Panc1 (cell line): ENCODE measurements around the gene CACNA1I. TPM values are rescaled to one million over a fixed set of nuclear protein-coding genes. Genes with fewer than 3 reads are reported as not detected.

ENCODE experiments used
- ATAC-seq: fragments of 200-7000 bp; cut with Tn5 transposase; 2 replicates; pipeline ENCODE4 v1.9.1; 2020; ENCODE audit warnings: mild to moderate bottlenecking, moderate library complexity
- BruUV-seq: library from RNA; stranded (reverse); fragments of 400-500 nt; replicated peaks from 2 replicates; lab custom pipeline; 2021; lab: Mats Ljungman, UMichigan
- CTCF ChIA-PET: fragments of 300-600 bp; sonication (Branson Sonifier 250); formaldehyde crosslinking; loops from one replicate; lab custom pipeline; 2022; ENCODE audit warnings: antibody characterized with exemption; lab: Charles Lee
- POLR2A ChIA-PET: fragments of 300-600 bp; sonication (Branson Sonifier 250); formaldehyde crosslinking; loops from one replicate; lab custom pipeline; 2022; ENCODE audit warnings: antibody characterized with exemption; lab: Charles Lee
- DNase-seq: peaks from one replicate; pipeline ENCODE4 v3.0.0-alpha.2; 2010; ENCODE audit warnings: low read depth, low spot score
- H3K27ac ChIP-seq: 2 replicates; pipeline ENCODE4 v1.5.1; 2011; ENCODE audit warnings: mild to moderate bottlenecking, low read length, inconsistent platforms
- H3K27me3 ChIP-seq: fragments of 200-500 bp; sonication (Bioruptor generic); 2 replicates; pipeline ENCODE4 v1.6.0; 2014; ENCODE audit warnings: low read length, inconsistent platforms; ENCODE audit not compliant: control insufficient read depth, insufficient read depth
- H3K36me3 ChIP-seq: fragments of 200-500 bp; sonication (Bioruptor generic); 2 replicates; pipeline ENCODE4 v1.5.1; 2014; ENCODE audit warnings: inconsistent platforms, mild to moderate bottlenecking, low read length, moderate library complexity; ENCODE audit not compliant: control insufficient read depth, insufficient read depth
- H3K4me1 ChIP-seq: 2 replicates; pipeline ENCODE4 v1.5.1; 2011; ENCODE audit warnings: inconsistent platforms, mild to moderate bottlenecking, low read length, moderate library complexity; ENCODE audit not compliant: control insufficient read depth, insufficient read depth
- H3K4me3 ChIP-seq, 2 experiments: 2 replicates each; pipeline ENCODE4 v1.5.1; 2011 to 2012; ENCODE audit warnings: low read depth in 2 of 2, low read length in 2 of 2, mild to moderate bottlenecking in 2 of 2, inconsistent platforms in 1 of 2, moderate library complexity in 1 of 2
- H3K9me3 ChIP-seq: fragments of 200-500 bp; sonication (Bioruptor generic); 2 replicates; pipeline ENCODE4 v1.5.1; 2014; ENCODE audit warnings: low read depth, mild to moderate bottlenecking, inconsistent platforms, low read length, moderate library complexity; ENCODE audit not compliant: control insufficient read depth, insufficient read depth
- POLR2AphosphoS5 ChIP-seq: IDR thresholded peaks from 2 replicates; pipeline ENCODE4 v1.6.1; 2012; ENCODE audit warnings: mild to moderate bottlenecking, low read depth, low read length, moderate library complexity
- SIN3A ChIP-seq: IDR thresholded peaks from 2 replicates; pipeline ENCODE4 v1.6.1; 2012; ENCODE audit warnings: low read depth, mild to moderate bottlenecking, low read length, moderate library complexity, borderline replicate concordance; ENCODE audit not compliant: insufficient read depth
- TCF7L2 ChIP-seq: IDR thresholded peaks from 2 replicates; pipeline ENCODE4 v1.6.1; 2011; ENCODE audit warnings: mild to moderate bottlenecking, low read depth, low read length, inconsistent platforms
- in situ Hi-C: cut with HindIII; loops from 2 replicates; pipeline ENCODE4 v1.10.0; 2016; ENCODE audit warnings: low sequenced_read_pairs, low pct_unique_long_range_greater_than_20kb
- intact Hi-C: fragments of 100-400 bp; cut with micrococcal nuclease; formaldehyde crosslinking; loops from one replicate; pipeline ENCODE4 v1.10.0; 2022; ENCODE audit not compliant: unreplicated experiment
- total RNA-seq: library from RNA; stranded (reverse); gene quantifications from one replicate; pipeline ENCODE4 v1.2.1, GENCODE V29; 2021; ENCODE audit not compliant: unreplicated experiment
- TF ChIP-seq, protein P1 (sequence below), 2 experiments: IDR thresholded peaks; 2 replicates each; pipeline ENCODE4 v1.6.1; 2011 to 2012; ENCODE audit warnings: low read depth in 2 of 2, control low read depth in 1 of 2, low read length in 1 of 2, mild to moderate bottlenecking in 1 of 2, moderate library complexity in 1 of 2; ENCODE audit not compliant: insufficient read depth in 1 of 2
- TF ChIP-seq, protein P2 (sequence below): fragments of 450-650 bp; IDR thresholded peaks from 2 replicates; pipeline ENCODE4 v1.5.1; 2017; ENCODE audit warnings: mild to moderate bottlenecking

The CACNA1I gene
- total RNA-seq, 1 experiment from 2014 or later, result 0.23 TPM

DNA sequence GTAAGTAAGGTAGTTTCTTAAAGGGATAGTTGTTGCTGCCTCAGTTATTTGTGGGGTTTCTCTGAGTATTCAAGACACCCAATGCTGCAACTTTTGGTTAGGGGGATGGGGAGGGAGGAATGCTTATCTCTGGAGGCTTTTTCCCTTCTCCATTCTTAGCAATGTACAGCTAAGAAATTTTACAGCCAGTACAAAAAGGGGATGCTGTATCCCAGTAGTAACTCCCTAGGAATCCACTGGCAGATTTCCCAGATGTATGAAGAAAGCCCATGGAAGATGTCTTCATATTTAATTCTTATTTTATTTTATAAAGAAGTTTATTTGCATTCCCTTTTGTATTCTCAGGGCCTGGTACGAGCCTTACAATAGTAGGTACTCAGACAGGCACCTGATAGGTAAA is 168.2 kb downstream of the CACNA1I start:
- no peaks in the 10 kb centered on the region for H3K27me3 ChIP-seq
- no peaks in the 10 kb centered on the region for H3K36me3 ChIP-seq
- intact Hi-C loops, result no loop called here
- peaks cover 4% of the 10 kb centered on the region; the same call in 1 of the 2 replicates for H3K9me3 ChIP-seq
- CTCF ChIA-PET, result no interaction called here
- H3K27ac ChIP-seq, result no peak overlapping the region
- BruUV-seq, result no TSS peak
- DNase-seq (no peak), ATAC-seq (no peak)
- no peaks in the 10 kb centered on the region for H3K4me1 ChIP-seq
- in situ Hi-C loops, result no loop called here
- POLR2A ChIA-PET, result no interaction called here
- no peak overlapping the region for H3K4me3 ChIP-seq
- TF ChIP-seq SIN3A (no peak), TCF7L2 (no peak), POLR2AphosphoS5 (no peak)
- TF ChIP-seq, protein P1, sequence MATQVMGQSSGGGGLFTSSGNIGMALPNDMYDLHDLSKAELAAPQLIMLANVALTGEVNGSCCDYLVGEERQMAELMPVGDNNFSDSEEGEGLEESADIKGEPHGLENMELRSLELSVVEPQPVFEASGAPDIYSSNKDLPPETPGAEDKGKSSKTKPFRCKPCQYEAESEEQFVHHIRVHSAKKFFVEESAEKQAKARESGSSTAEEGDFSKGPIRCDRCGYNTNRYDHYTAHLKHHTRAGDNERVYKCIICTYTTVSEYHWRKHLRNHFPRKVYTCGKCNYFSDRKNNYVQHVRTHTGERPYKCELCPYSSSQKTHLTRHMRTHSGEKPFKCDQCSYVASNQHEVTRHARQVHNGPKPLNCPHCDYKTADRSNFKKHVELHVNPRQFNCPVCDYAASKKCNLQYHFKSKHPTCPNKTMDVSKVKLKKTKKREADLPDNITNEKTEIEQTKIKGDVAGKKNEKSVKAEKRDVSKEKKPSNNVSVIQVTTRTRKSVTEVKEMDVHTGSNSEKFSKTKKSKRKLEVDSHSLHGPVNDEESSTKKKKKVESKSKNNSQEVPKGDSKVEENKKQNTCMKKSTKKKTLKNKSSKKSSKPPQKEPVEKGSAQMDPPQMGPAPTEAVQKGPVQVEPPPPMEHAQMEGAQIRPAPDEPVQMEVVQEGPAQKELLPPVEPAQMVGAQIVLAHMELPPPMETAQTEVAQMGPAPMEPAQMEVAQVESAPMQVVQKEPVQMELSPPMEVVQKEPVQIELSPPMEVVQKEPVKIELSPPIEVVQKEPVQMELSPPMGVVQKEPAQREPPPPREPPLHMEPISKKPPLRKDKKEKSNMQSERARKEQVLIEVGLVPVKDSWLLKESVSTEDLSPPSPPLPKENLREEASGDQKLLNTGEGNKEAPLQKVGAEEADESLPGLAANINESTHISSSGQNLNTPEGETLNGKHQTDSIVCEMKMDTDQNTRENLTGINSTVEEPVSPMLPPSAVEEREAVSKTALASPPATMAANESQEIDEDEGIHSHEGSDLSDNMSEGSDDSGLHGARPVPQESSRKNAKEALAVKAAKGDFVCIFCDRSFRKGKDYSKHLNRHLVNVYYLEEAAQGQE (IDR thresholded peaks at IDR 0.05; ENCODE audit: insufficient read depth in 1 of 2, low read depth in 2 of 2, low read length in 1 of 2), result no peak
- TF ChIP-seq, protein P2, sequence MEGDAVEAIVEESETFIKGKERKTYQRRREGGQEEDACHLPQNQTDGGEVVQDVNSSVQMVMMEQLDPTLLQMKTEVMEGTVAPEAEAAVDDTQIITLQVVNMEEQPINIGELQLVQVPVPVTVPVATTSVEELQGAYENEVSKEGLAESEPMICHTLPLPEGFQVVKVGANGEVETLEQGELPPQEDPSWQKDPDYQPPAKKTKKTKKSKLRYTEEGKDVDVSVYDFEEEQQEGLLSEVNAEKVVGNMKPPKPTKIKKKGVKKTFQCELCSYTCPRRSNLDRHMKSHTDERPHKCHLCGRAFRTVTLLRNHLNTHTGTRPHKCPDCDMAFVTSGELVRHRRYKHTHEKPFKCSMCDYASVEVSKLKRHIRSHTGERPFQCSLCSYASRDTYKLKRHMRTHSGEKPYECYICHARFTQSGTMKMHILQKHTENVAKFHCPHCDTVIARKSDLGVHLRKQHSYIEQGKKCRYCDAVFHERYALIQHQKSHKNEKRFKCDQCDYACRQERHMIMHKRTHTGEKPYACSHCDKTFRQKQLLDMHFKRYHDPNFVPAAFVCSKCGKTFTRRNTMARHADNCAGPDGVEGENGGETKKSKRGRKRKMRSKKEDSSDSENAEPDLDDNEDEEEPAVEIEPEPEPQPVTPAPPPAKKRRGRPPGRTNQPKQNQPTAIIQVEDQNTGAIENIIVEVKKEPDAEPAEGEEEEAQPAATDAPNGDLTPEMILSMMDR, result no peak

Other genes with a start within 250 kb of the CACNA1I start
- 17.8 TPM for gene SYNGR1, start 220.8 kb upstream of the CACNA1I start, total RNA-seq
- 18.9 TPM for gene TAB1, start 171.0 kb upstream of the CACNA1I start, total RNA-seq
- 0.57 TPM for gene MGAT3, start 113.7 kb upstream of the CACNA1I start, total RNA-seq
- gene MIEF1, start 68.5 kb upstream of the CACNA1I start, total RNA-seq, result 29.9 TPM
- gene ATF4, start 50.2 kb upstream of the CACNA1I start, total RNA-seq, result 177 TPM
- gene RPS19BP1, start 38.0 kb upstream of the CACNA1I start, total RNA-seq, result 123 TPM